NCI-H1436 treated with DMSO at 0.1 percent for 48 hours (cell line): ENCODE measurements around the gene DNAJA1.
"Not testable (repeated sequence)": the region's sequence is repeated elsewhere in the genome, so short reads cannot be mapped to it uniquely, and the experiment has no call there.

ENCODE experiments used
- DNase-seq: peaks from one replicate; lab custom pipeline; 2025; lab: John Stamatoyannopoulos, UW

Gene DNAJA1

GRCh38 chr9:33082128-33082527 lies 57.1 kb downstream of the DNAJA1 start:
- no peak for DNase-seq

GRCh38 chr9:33082538-33083326 lies 57.7 kb downstream of the DNAJA1 start:
- DNase-seq: no peak

GRCh38 chr9:33085672-33086071 lies 60.6 kb downstream of the DNAJA1 start:
- DNase-seq: not testable (repeated sequence)
